Measurements from ENCODE around the gene GLCCI1. TPM values are rescaled to one million over a fixed set of nuclear protein-coding genes. Genes with fewer than 3 reads are reported as not detected.
A peak's percentile ranks its signal among the peaks of the same experiment; 100 is the strongest.
"Not testable (repeated sequence)": the region's sequence is repeated elsewhere in the genome, so short reads cannot be mapped to it uniquely, and the experiment has no call there.

Gene GLCCI1
- total RNA-seq, 1 donor from 2014 or later: 12.3 TPM

- H3K36me3 Mint-ChIP-seq (ENCODE audit: unreplicated experiment): peaks cover 5% of the 10 kb centered on the region
- no peak for TF ChIP-seq CTCF (IDR thresholded peaks at IDR 0.05)
- H3K27ac Mint-ChIP-seq (ENCODE audit: unreplicated experiment): no peak overlapping the region
- H3K4me3 Mint-ChIP-seq (ENCODE audit: unreplicated experiment): no peak overlapping the region
- H3K4me1 Mint-ChIP-seq (ENCODE audit: unreplicated experiment): no peaks in the 10 kb centered on the region
- DNase-seq (ENCODE audit: extremely low spot score, unreplicated experiment): no peak
- no peaks in the 10 kb centered on the region for H3K27me3 Mint-ChIP-seq (ENCODE audit: unreplicated experiment)
- peaks cover 9% of the 10 kb centered on the region for H3K9me3 Mint-ChIP-seq (ENCODE audit: unreplicated experiment)
Measured at GRCh38 chr7:8094164-8095140, 125.9 kb downstream of the GLCCI1 start.

- not testable (repeated sequence) for H3K27ac Mint-ChIP-seq (ENCODE audit: unreplicated experiment); H3K36me3 Mint-ChIP-seq (ENCODE audit: unreplicated experiment); H3K27me3 Mint-ChIP-seq (ENCODE audit: unreplicated experiment); DNase-seq (ENCODE audit: extremely low spot score, unreplicated experiment); H3K4me3 Mint-ChIP-seq (ENCODE audit: unreplicated experiment)
- peaks cover 14% of the 10 kb centered on the region for H3K4me1 Mint-ChIP-seq (ENCODE audit: unreplicated experiment)
- H3K9me3 Mint-ChIP-seq (ENCODE audit: unreplicated experiment): peaks cover 11% of the 10 kb centered on the region
Measured at GRCh38 chr7:8101292-8101691, 132.7 kb downstream of the GLCCI1 start.

DNA sequence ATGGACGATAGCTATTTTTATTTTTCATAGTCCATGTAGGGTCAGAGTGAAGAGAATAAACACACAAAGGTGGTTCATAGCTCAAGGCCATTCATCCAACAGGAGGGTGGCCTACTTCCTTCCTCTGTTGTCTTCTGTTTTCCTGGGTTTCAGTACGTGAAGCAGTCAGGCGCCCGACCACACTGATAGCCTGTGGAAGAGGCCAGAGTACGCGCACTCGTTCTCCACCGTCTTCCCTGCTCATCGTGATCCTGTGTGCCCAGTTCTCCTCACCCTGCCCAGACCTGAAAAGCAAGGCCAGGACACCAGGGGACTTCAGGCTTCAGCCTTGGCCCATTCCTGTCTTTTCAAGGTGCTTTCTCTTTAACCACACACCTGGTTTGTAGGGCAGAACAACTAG lies 134.7 kb downstream of the GLCCI1 start:
- no peak for DNase-seq (ENCODE audit: extremely low spot score, unreplicated experiment)
- H3K27ac Mint-ChIP-seq (ENCODE audit: unreplicated experiment): no peak overlapping the region
- H3K36me3 Mint-ChIP-seq (ENCODE audit: unreplicated experiment): no peaks in the 10 kb centered on the region
- no peak overlapping the region for H3K4me3 Mint-ChIP-seq (ENCODE audit: unreplicated experiment)
- H3K9me3 Mint-ChIP-seq (ENCODE audit: unreplicated experiment): peaks cover 11% of the 10 kb centered on the region
- peaks cover 14% of the 10 kb centered on the region for H3K4me1 Mint-ChIP-seq (ENCODE audit: unreplicated experiment)
- no peaks in the 10 kb centered on the region for H3K27me3 Mint-ChIP-seq (ENCODE audit: unreplicated experiment)
- no peak for TF ChIP-seq CTCF (IDR thresholded peaks at IDR 0.05)

DNA sequence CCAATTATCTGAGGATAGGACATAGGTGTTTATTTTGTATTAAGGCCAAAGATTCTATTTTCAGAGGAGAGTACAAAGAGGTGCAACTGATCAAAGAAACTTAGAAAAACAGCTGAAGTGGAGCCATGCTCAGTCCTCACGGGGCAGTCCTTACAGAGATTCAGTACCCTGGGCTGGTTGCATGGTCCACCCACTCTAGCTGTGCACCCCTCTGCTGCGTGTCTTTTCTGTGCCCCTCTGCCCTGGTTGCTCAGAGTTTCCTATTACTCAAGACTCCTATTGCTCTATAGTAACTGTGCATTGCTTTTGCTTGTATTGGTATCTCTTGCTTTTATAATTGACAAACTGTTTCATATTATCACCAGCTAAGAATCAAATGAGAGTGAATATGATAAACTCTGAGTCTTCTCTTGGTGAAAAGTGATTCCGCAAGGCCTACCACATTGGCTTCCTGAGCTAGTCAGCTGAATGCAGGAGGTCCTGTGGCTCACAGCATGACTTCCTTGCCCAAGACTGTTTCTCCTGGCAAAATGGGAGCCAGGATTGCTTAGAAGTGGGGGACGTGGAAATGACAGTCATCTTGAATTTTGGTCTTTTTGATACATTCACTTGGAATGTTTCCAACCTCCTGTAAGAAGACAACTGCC lies 137.0 kb downstream of the GLCCI1 start:
- no peak for DNase-seq (ENCODE audit: extremely low spot score, unreplicated experiment)
- Mint-ChIP-seq H3K27me3 (ENCODE audit: unreplicated experiment) (no peaks in the 10 kb centered on the region), H3K4me1 (ENCODE audit: unreplicated experiment) (peaks cover 25% of the 10 kb centered on the region), H3K4me3 (ENCODE audit: unreplicated experiment) (no peak overlapping the region), H3K9me3 (ENCODE audit: unreplicated experiment) (no peaks in the 10 kb centered on the region), H3K36me3 (ENCODE audit: unreplicated experiment) (no peaks in the 10 kb centered on the region), H3K27ac (ENCODE audit: unreplicated experiment) (peak overlapping the region; percentile 3)
- no peak for TF ChIP-seq CTCF (IDR thresholded peaks at IDR 0.05)

- no peaks in the 10 kb centered on the region for H3K36me3 Mint-ChIP-seq (ENCODE audit: unreplicated experiment)
- H3K4me1 Mint-ChIP-seq (ENCODE audit: unreplicated experiment): peaks cover 25% of the 10 kb centered on the region
- no peaks in the 10 kb centered on the region for H3K27me3 Mint-ChIP-seq (ENCODE audit: unreplicated experiment)
- no peak for DNase-seq (ENCODE audit: extremely low spot score, unreplicated experiment)
- H3K27ac Mint-ChIP-seq (ENCODE audit: unreplicated experiment): no peak overlapping the region
- H3K4me3 Mint-ChIP-seq (ENCODE audit: unreplicated experiment): no peak overlapping the region
- H3K9me3 Mint-ChIP-seq (ENCODE audit: unreplicated experiment): no peaks in the 10 kb centered on the region
- TF ChIP-seq CTCF (IDR thresholded peaks at IDR 0.05): no peak
Measured at GRCh38 chr7:8109196-8110022, 140.8 kb downstream of the GLCCI1 start.

Data from osteocyte (in vitro differentiated cells).